Thoracic aorta (tissue), 2 donors: ENCODE measurements around the gene RPS6KA1. TPM values are rescaled to one million over a fixed set of nuclear protein-coding genes. Genes with fewer than 3 reads are reported as not detected.
"Not testable (repeated sequence)": the region's sequence is repeated elsewhere in the genome, so short reads cannot be mapped to it uniquely, and the experiment has no call there.

Experiments used
- ATAC-seq: fragments of 150-250 bp; one replicate; pipeline ENCODE4 v1.8.0; 2017; ENCODE audit warnings: low read depth; ENCODE audit not compliant: insufficient number of reproducible peaks, low FRiP score
- DNase-seq: peaks from one replicate; pipeline ENCODE4 v3.0.0-alpha.2; 2020; ENCODE audit warnings: low spot score
- H3K27ac ChIP-seq, 2 donors: fragments of 200-600 bp; sonication (generic); 1 replicate in 1 of 2; 2 replicates in 1 of 2; pipeline ENCODE4 v1.5.1; 2016; ENCODE audit warnings: mild to moderate bottlenecking in 2 of 2, moderate library complexity in 2 of 2
- H3K27me3 ChIP-seq: fragments of 200-600 bp; sonication (generic); replicated peaks from 2 replicates; pipeline ENCODE4 v1.6.0; 2016; ENCODE audit warnings: mild to moderate bottlenecking; ENCODE audit not compliant: insufficient read depth
- H3K36me3 ChIP-seq: fragments of 200-600 bp; sonication (generic); one replicate; pipeline ENCODE4 v1.5.1; 2016
- H3K4me1 ChIP-seq, 2 donors: fragments of 200-600 bp; sonication (generic); 1 replicate in 1 of 2; 2 replicates in 1 of 2; pipeline versions ENCODE4 v1.5.1 to v1.6.0; 2016; ENCODE audit warnings: low read depth in 2 of 2, mild to moderate bottlenecking in 1 of 2; ENCODE audit not compliant: control insufficient read depth in 1 of 2
- H3K4me3 ChIP-seq: fragments of 200-600 bp; sonication (generic); 2 replicates; pipeline ENCODE4 v1.5.1; 2016; ENCODE audit warnings: mild to moderate bottlenecking
- H3K9me3 ChIP-seq: fragments of 200-600 bp; sonication (generic); 2 replicates; pipeline ENCODE4 v1.5.1; 2016
- total RNA-seq, 2 donors: library from RNA; depleted of rRNA; stranded (reverse); fragments of >200 nt; gene quantifications; one replicate each; pipeline versions ENCODE4 v1.1.0 to v1.2.3, GENCODE V29; 2016
- TF ChIP-seq, protein P1 (sequence below): fragments of 200-600 bp; sonication (generic); IDR thresholded peaks from one replicate; pipeline ENCODE4 v1.5.1; 2019; ENCODE audit warnings: antibody characterized with exemption

The RPS6KA1 gene
- total RNA-seq, 2 donors from 2014 or later: 13.8 to 18.6 TPM

DNA sequence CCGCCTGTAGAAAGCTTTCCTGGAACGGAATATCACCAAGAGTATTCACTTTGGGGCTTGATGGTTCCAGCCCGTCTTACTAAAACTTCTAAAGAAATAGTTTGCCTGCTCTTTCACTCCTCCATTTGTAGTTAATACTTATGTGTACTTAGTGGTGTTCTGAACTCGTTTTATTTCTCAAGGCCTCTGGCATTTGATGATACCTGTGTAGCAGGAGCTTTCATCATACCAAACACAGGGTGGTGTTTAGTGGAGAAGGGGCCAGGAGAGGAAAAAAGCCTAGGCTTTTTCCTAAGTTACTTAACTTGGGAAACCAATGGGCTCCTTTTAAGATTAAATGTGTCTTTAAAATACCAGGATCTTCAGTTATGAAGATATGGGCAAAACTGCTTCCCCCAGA lies 74.3 kb downstream of the RPS6KA1 start:
- Histone ChIP-seq H3K4me3 (no peak overlapping the region), H3K9me3 (no peaks in the 10 kb centered on the region), H3K4me1 (no peaks in the 10 kb centered on the region), H3K36me3 (no peaks in the 10 kb centered on the region), H3K27me3 (no peaks in the 10 kb centered on the region), H3K27ac (no peak overlapping the region)
- TF ChIP-seq, protein P1, sequence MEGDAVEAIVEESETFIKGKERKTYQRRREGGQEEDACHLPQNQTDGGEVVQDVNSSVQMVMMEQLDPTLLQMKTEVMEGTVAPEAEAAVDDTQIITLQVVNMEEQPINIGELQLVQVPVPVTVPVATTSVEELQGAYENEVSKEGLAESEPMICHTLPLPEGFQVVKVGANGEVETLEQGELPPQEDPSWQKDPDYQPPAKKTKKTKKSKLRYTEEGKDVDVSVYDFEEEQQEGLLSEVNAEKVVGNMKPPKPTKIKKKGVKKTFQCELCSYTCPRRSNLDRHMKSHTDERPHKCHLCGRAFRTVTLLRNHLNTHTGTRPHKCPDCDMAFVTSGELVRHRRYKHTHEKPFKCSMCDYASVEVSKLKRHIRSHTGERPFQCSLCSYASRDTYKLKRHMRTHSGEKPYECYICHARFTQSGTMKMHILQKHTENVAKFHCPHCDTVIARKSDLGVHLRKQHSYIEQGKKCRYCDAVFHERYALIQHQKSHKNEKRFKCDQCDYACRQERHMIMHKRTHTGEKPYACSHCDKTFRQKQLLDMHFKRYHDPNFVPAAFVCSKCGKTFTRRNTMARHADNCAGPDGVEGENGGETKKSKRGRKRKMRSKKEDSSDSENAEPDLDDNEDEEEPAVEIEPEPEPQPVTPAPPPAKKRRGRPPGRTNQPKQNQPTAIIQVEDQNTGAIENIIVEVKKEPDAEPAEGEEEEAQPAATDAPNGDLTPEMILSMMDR: no peak
- DNase-seq (no peak), ATAC-seq (no peak)

DNA sequence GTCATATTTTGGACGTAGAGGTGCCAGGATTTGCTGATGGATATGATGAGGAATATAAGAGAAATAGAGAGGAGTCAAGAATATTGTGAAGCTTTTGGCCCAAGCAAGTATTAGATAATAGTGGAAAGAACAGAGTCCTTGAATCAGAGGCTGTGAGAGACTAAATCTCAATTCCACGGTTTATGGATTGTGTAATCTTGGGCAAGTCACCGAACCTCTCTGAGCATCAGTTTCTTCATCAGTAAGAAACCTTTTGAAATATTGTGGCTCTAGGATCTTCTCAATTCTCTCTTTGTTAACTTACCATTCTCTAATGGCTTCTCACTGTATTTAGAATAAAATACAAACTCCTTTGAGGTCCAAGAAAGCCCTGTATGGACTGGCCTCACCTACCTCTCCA lies 77.6 kb downstream of the RPS6KA1 start:
- DNase-seq: no peak
- Histone ChIP-seq H3K27ac (no peak overlapping the region), H3K9me3 (no peaks in the 10 kb centered on the region), H3K4me1 (no peaks in the 10 kb centered on the region), H3K4me3 (no peak overlapping the region), H3K36me3 (no peaks in the 10 kb centered on the region), H3K27me3 (no peaks in the 10 kb centered on the region)
- TF ChIP-seq, protein P1: no peak
- no peak for ATAC-seq

DNA sequence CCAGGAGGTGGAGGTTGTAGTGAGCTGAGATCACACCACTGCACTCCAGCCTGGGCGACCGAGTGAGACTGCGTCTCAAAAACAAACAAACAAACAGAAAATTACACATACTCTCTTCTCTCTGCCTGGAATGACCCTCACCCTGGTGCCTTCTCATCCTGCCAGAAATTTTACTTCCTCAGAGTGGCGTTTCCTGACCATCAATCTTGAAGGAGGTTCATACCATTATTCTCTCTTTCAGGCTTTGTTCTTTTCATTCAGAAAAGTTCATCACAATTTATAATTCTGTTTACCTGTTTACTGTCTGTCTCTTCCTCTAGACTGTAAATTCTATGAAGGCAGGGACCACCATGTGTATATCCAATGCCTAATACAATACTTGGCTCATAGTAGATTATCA lies 79.3 kb downstream of the RPS6KA1 start:
- H3K27me3 ChIP-seq: no peaks in the 10 kb centered on the region
- TF ChIP-seq, protein P1: no peak
- no peaks in the 10 kb centered on the region for H3K4me1 ChIP-seq
- H3K27ac ChIP-seq: no peak overlapping the region
- H3K4me3 ChIP-seq: no peak overlapping the region
- no peak for DNase-seq
- ATAC-seq: no peak
- no peaks in the 10 kb centered on the region for H3K9me3 ChIP-seq
- no peaks in the 10 kb centered on the region for H3K36me3 ChIP-seq

DNA sequence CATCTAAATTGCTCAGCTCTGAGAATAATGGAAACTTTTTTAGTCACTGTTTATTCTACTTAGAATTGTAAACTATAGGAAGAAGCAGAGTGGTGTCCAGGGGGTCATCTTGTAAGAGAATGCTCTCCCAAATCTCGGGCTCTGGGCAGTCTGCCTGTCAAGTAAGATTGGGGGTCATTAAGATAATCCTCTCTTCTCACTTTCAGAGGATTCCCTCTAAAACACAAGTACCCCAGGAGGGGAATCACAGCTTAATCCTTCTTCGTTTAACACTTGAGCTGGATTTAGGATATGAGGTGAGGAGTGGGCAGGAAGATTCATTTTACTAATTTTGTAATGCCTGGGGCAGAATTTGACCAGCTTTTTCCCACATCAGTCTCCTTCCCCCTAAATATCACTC lies 81.2 kb downstream of the RPS6KA1 start:
- no peaks in the 10 kb centered on the region for H3K9me3 ChIP-seq
- no peak for DNase-seq
- TF ChIP-seq, protein P1: no peak
- H3K27me3 ChIP-seq: no peaks in the 10 kb centered on the region
- H3K36me3 ChIP-seq: no peaks in the 10 kb centered on the region
- no peaks in the 10 kb centered on the region for H3K4me1 ChIP-seq
- no peak for ATAC-seq
- H3K4me3 ChIP-seq: no peak overlapping the region
- no peak overlapping the region for H3K27ac ChIP-seq

DNA sequence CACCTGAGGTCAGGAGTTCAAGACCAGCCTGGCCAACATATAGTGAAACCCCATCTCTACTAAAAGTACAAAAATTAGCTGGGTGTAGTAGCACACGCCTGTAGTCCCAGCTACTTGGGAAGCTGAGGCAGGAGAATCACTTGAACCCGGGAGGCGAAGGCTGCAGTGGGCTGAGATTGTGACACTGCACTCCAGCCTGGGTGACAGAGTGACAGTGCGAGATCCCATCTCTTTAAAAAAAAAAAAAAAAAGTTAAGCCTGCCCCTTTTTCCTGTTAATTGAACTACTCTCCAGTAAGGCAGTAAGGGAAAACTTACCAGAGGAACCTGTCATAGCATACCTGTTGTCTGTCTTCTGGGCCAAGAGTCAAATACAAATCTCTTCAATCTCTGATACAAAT lies 83.1 kb downstream of the RPS6KA1 start:
- H3K36me3 ChIP-seq, H3K4me1 ChIP-seq, H3K4me3 ChIP-seq, H3K9me3 ChIP-seq, H3K27ac ChIP-seq, ATAC-seq, DNase-seq, H3K27me3 ChIP-seq: not testable (repeated sequence)

DNA sequence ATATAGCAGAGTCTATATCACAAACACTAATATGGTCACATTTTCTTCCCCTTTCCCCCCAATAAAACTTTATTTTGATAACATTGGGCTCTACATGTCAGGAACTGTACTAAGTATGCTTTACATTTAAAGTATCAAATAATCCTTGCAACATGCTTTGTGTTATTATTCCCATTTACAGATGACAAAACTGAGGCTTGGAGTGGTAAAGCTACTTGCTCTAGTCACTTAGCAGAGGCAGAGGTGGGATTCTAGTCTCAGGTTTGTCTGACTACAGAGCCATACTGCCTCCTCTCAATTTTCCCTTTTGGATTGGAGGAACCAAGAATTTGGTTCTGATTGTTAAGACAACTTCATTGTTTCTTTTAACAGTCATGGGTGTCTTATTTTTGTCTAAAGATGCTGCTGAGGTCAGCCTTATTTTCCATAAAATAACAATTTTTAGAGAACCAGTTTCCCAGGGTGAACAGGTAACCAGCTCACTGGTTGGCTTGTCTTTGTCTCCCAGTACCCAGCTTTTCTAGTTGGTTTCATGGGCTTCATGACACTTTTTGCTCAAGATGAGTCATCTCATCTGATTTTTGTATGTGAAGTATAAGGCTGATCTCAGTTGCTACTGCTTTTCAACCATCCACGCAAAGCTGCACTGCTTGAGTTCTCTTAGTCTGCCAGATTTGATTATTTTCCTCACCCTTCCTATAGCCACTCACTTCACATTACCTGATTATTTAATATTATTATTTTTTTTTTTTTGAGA lies 85.3 kb downstream of the RPS6KA1 start:
- no peak for ATAC-seq

More for the DNA sequence above, 85.3 kb downstream of the RPS6KA1 start:
- DNase-seq: no peak
- H3K9me3 ChIP-seq: no peaks in the 10 kb centered on the region
- no peaks in the 10 kb centered on the region for H3K36me3 ChIP-seq
- TF ChIP-seq, protein P1: no peak
- H3K27ac ChIP-seq: no peak overlapping the region
- peaks cover 8 to 14% of the 10 kb centered on the region in 2 donors for H3K4me1 ChIP-seq
- no peak overlapping the region for H3K4me3 ChIP-seq
- no peaks in the 10 kb centered on the region for H3K27me3 ChIP-seq
